WTC11 (cell line): Measurements from ENCODE around the gene PRKAR1B. TPM values are rescaled to one million over a fixed set of nuclear protein-coding genes. Genes with fewer than 3 reads are reported as not detected.

ENCODE experiments used
- ATAC-seq: fragments of 200-7000 bp; cut with Tn5 transposase; 2 replicates; pipeline ENCODE4 v1.10.0; 2021; ENCODE audit warnings: mild to moderate bottlenecking, moderate library complexity
- CTCF ChIA-PET: fragments of 300-600 bp; sonication (Branson Sonifier 250); formaldehyde crosslinking; loops from one replicate; lab custom pipeline; 2021; ENCODE audit warnings: antibody characterized with exemption; lab: Charles Lee
- POLR2A ChIA-PET: fragments of 350-600 bp; sonication (Branson Sonifier 250); formaldehyde crosslinking; loops from one replicate; lab custom pipeline; 2021; ENCODE audit warnings: antibody characterized with exemption; lab: Charles Lee
- DNase-seq: peaks from one replicate; pipeline ENCODE4 v3.0.0; 2021; ENCODE audit warnings: low spot score
- H3K27ac Mint-ChIP-seq: 2 replicates; pipeline ENCODE4 v1.8.0; 2021; ENCODE audit warnings: mixed read lengths
- H3K27me3 Mint-ChIP-seq: 2 replicates; pipeline ENCODE4 v1.8.0; 2021; ENCODE audit warnings: low read depth, mild to moderate bottlenecking, moderate library complexity, mixed read lengths
- H3K36me3 Mint-ChIP-seq: 2 replicates; pipeline ENCODE4 v1.8.0; 2021; ENCODE audit warnings: mixed read lengths
- H3K4me1 Mint-ChIP-seq: 2 replicates; pipeline ENCODE4 v1.8.0; 2022; ENCODE audit warnings: mixed read lengths
- H3K4me3 Mint-ChIP-seq: 2 replicates; pipeline ENCODE4 v1.8.0; 2021; ENCODE audit warnings: mild to moderate bottlenecking, moderate library complexity, mixed read lengths
- H3K9me3 Mint-ChIP-seq: 2 replicates; pipeline ENCODE4 v1.8.0; 2021; ENCODE audit warnings: mixed read lengths
- ATF2 ChIP-seq: sonication (generic); formaldehyde crosslinking; IDR thresholded peaks from 2 replicates; pipeline ENCODE4 v1.8.1; 2022; ENCODE audit warnings: low read depth, missing genetic modification reagents, borderline replicate concordance
- CREB1 ChIP-seq: sonication (generic); formaldehyde crosslinking; IDR thresholded peaks from 2 replicates; pipeline ENCODE4 v1.8.0; 2023; ENCODE audit warnings: mild to moderate bottlenecking, missing genetic modification reagents
- E2F1 ChIP-seq: sonication (generic); formaldehyde crosslinking; IDR thresholded peaks from 2 replicates; pipeline ENCODE4 v1.8.0; 2022; ENCODE audit warnings: mild to moderate bottlenecking, missing genetic modification reagents
- GRHL2 ChIP-seq: fragments of 250-450 bp; sonication (Bioruptor Pico); IDR thresholded peaks from 2 replicates; pipeline ENCODE4 v1.8.0; 2022; ENCODE audit warnings: mild to moderate bottlenecking, moderate library complexity; ENCODE audit not compliant: insufficient replicate concordance, severe bottlenecking
- HMGXB4 ChIP-seq: sonication (generic); formaldehyde crosslinking; IDR thresholded peaks from 2 replicates; pipeline ENCODE4 v1.8.1; 2023; ENCODE audit warnings: mild to moderate bottlenecking, moderate library complexity, missing genetic modification reagents
- NR3C1 ChIP-seq: sonication (generic); formaldehyde crosslinking; conservative IDR thresholded peaks from 2 replicates; pipeline ENCODE4 v1.8.1; 2023; ENCODE audit warnings: low read depth, mild to moderate bottlenecking, missing genetic modification reagents
- PRRX2 ChIP-seq: fragments of 250-450 bp; sonication (Bioruptor Pico); IDR thresholded peaks from 2 replicates; pipeline ENCODE4 v1.8.0; 2021; ENCODE audit warnings: mild to moderate bottlenecking
- RELA ChIP-seq: sonication (generic); formaldehyde crosslinking; IDR thresholded peaks from 2 replicates; pipeline ENCODE4 v1.8.1; 2022; ENCODE audit warnings: missing genetic modification reagents, mild to moderate bottlenecking, borderline replicate concordance
- RORB ChIP-seq: fragments of 250-450 bp; sonication (Bioruptor Pico); IDR thresholded peaks from 2 replicates; pipeline ENCODE4 v1.9.0; 2021; ENCODE audit warnings: mild to moderate bottlenecking
- SMAD3 ChIP-seq: sonication (generic); formaldehyde crosslinking; IDR thresholded peaks from 2 replicates; pipeline ENCODE4 v1.8.0; 2022; ENCODE audit warnings: missing genetic modification reagents, mild to moderate bottlenecking, borderline replicate concordance
- TP53 ChIP-seq: sonication (generic); formaldehyde crosslinking; IDR thresholded peaks from 2 replicates; pipeline ENCODE4 v1.8.1; 2023; ENCODE audit warnings: mild to moderate bottlenecking, missing genetic modification reagents
- USF2 ChIP-seq: sonication (generic); formaldehyde crosslinking; IDR thresholded peaks from 2 replicates; pipeline ENCODE4 v1.8.1; 2023; ENCODE audit warnings: mild to moderate bottlenecking, missing genetic modification reagents, moderate library complexity
- total RNA-seq: library from RNA; stranded (reverse); gene quantifications from 3 replicates; pipeline ENCODE4 v1.2.3, GENCODE V29; 2021
- TF ChIP-seq, protein P1 (sequence below): fragments of 250-450 bp; sonication (Bioruptor Pico); conservative IDR thresholded peaks from 2 replicates; pipeline ENCODE4 v1.9.0; 2021; ENCODE audit warnings: mild to moderate bottlenecking

Gene PRKAR1B
- total RNA-seq, 1 experiment from 2014 or later: 43.6 TPM

GRCh38 chr7:506391-506831, 220.7 kb downstream of the PRKAR1B start:
- TF ChIP-seq CREB1 (CRISPR knock-in tag) (no peak), TP53 (CRISPR knock-in tag) (no peak), RORB (CRISPR knock-in tag) (no peak), PRRX2 (CRISPR knock-in tag) (no peak), SMAD3 (CRISPR knock-in tag) (no peak), USF2 (CRISPR knock-in tag) (no peak), ATF2 (CRISPR knock-in tag) (no peak), NR3C1 (CRISPR knock-in tag) (no peak)
- TF ChIP-seq, protein P1, sequence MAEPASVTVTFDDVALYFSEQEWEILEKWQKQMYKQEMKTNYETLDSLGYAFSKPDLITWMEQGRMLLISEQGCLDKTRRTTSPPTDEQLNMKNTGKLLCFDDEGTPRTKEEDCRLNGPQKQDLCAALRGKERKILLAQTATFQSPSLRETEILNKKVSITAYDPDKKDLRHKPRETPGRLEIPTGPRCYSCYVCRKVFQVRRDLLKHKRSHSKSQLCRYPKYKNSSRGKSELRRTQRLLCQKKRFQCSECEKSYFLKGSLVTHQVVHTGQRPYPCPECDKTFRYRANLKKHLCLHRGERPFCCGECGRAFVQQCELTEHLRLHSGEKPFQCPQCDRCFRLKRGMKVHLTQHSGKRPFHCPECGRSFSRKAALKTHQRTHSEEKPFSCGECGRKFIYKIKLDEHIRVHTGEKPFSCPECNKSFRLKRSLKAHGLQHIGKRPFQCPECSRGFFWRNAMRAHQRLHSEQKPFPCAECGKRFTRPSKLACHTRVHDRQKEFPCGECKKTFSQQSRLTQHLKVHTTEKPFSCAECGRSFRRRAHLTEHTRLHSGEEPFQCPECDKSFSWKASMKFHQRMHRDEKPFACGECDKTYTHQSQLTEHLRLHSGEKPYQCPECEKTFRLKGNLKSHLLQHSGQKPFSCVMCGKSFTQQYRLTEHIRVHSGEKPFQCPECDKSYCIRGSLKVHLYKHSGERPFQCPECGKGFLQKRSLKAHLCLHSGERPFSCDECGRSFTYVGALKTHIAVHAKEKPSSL: no peak
- TF ChIP-seq, all 79 proteins: peak for 0
- CTCF ChIA-PET: no interaction called here
- Mint-ChIP-seq H3K4me1 (peaks cover 11% of the 10 kb centered on the region), H3K27me3 (no peaks in the 10 kb centered on the region), H3K27ac (no peak overlapping the region), H3K9me3 (no peaks in the 10 kb centered on the region), H3K36me3 (peaks cover 20% of the 10 kb centered on the region), H3K4me3 (no peak overlapping the region)
- DNase-seq: no peak
- no peak for ATAC-seq
- POLR2A ChIA-PET: no interaction called here

DNA sequence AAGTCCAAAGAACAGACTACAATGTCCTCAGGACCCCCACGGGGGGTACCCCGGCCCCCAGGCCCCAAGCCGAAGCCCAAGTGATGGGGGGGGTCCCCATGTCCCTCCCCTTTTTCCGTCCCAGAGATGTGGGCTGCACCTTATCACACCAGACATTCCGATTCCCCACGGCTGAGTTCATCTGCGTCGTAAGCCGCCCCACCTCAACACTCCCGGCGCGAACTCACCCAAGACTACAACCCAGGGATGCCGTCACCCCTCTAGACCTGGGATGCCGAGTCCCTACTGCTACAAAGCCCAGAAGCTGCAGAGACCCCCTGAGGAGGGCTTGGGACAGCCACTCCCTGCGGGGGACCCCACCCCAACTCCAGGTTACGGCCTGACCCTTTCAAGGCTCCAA, 221.9 kb downstream of the PRKAR1B start:
- H3K4me3 Mint-ChIP-seq: no peak overlapping the region
- no peaks in the 10 kb centered on the region for H3K9me3 Mint-ChIP-seq
- H3K27ac Mint-ChIP-seq: peak overlapping the region; percentile 93
- DNase-seq: peak; percentile 8
- CTCF ChIA-PET: no interaction called here
- peaks cover 9% of the 10 kb centered on the region for H3K4me1 Mint-ChIP-seq
- no peaks in the 10 kb centered on the region for H3K27me3 Mint-ChIP-seq
- POLR2A ChIA-PET: no interaction called here
- peaks cover 30% of the 10 kb centered on the region for H3K36me3 Mint-ChIP-seq
- no peak for ATAC-seq
- TF ChIP-seq RELA (CRISPR knock-in tag) (no peak), GRHL2 (CRISPR knock-in tag) (no peak), HMGXB4 (no peak), E2F1 (CRISPR knock-in tag) (no peak)
